CD4-positive, alpha-beta memory T cell (primary cell): ENCODE measurements around the gene HPSE2. TPM values are rescaled to one million over a fixed set of nuclear protein-coding genes. Genes with fewer than 3 reads are reported as not detected.

Experiments
- CTCF ChIA-PET: fragments of 350-600 bp; sonication (Branson Sonifier 250); formaldehyde crosslinking; loops from one replicate; lab custom pipeline; 2021; ENCODE audit warnings: inconsistent platforms; ENCODE audit not compliant: partially characterized antibody; lab: Charles Lee
- POLR2A ChIA-PET: fragments of 350-600 bp; sonication (Branson Sonifier 250); formaldehyde crosslinking; loops from one replicate; lab custom pipeline; 2021; ENCODE audit not compliant: partially characterized antibody; lab: Charles Lee
- DNase-seq, 5 donors: peaks; one replicate each; pipeline versions ENCODE4 v3.0.0 to v3.0.0-alpha.2; 2020 to 2022; ENCODE audit warnings: mixed read lengths in 1 of 5
- H3K27ac ChIP-seq: one replicate; pipeline ENCODE4 v1.7.0; 2013; ENCODE audit warnings: low read depth, low read length
- H3K27me3 ChIP-seq: 2 replicates; pipeline ENCODE4 v1.7.0; 2013; ENCODE audit warnings: mild to moderate bottlenecking, low read length, moderate library complexity; ENCODE audit not compliant: insufficient read depth
- H3K36me3 ChIP-seq: 2 replicates; pipeline ENCODE4 v1.7.0; 2013; ENCODE audit warnings: mild to moderate bottlenecking, low read length, moderate library complexity; ENCODE audit not compliant: insufficient read depth
- H3K4me1 ChIP-seq: 2 replicates; pipeline ENCODE4 v1.7.0; 2013; ENCODE audit warnings: mild to moderate bottlenecking, low read length, moderate library complexity; ENCODE audit not compliant: insufficient read depth
- H3K4me3 ChIP-seq, 2 donors: one replicate each; pipeline ENCODE4 v1.7.0; 2013; ENCODE audit warnings: low read length in 2 of 2, mild to moderate bottlenecking in 1 of 2
- H3K9me3 ChIP-seq, 2 donors: one replicate each; pipeline ENCODE4 v1.7.0; 2013; ENCODE audit warnings: low read length in 2 of 2, control low read depth in 1 of 2; ENCODE audit not compliant: control insufficient read depth in 1 of 2
- H3K27ac Mint-ChIP-seq, 7 donors: one replicate each; pipeline ENCODE4 v1.8.0; 2020 to 2021; ENCODE audit warnings: mixed read lengths in 7 of 7, mild to moderate bottlenecking in 6 of 7, inconsistent platforms in 3 of 7, moderate library complexity in 3 of 7
- H3K27me3 Mint-ChIP-seq, 2 donors: one replicate each; pipeline ENCODE4 v1.8.0; 2020 to 2021; ENCODE audit warnings: mixed read lengths in 2 of 2
- H3K36me3 Mint-ChIP-seq, 2 donors: one replicate each; pipeline ENCODE4 v1.8.0; 2020 to 2021; ENCODE audit warnings: mixed read lengths in 2 of 2, inconsistent platforms in 1 of 2, mild to moderate bottlenecking in 1 of 2
- H3K4me1 Mint-ChIP-seq, 4 donors: one replicate each; pipeline ENCODE4 v1.8.0; 2020 to 2021; ENCODE audit warnings: mixed read lengths in 4 of 4, mild to moderate bottlenecking in 1 of 4
- H3K4me3 Mint-ChIP-seq, 8 donors: one replicate each; pipeline ENCODE4 v1.8.0; 2020 to 2021; ENCODE audit warnings: mixed read lengths in 8 of 8, mild to moderate bottlenecking in 7 of 8, moderate library complexity in 6 of 8, inconsistent platforms in 3 of 8
- H3K9me3 Mint-ChIP-seq, 8 donors: one replicate each; pipeline ENCODE4 v1.8.0; 2020 to 2021; ENCODE audit warnings: mixed read lengths in 8 of 8, mild to moderate bottlenecking in 5 of 8, inconsistent platforms in 3 of 8, moderate library complexity in 1 of 8
- intact Hi-C: fragments of 100-400 bp; cut with micrococcal nuclease; formaldehyde crosslinking; loops from one replicate; pipeline ENCODE4 v1.15.1; 2023
- polyA plus RNA-seq, 2 donors: library from polyadenylated mRNA; unstranded; fragments of 300-500 nt; fragmentation: Illumina TruSeq; gene quantifications; one replicate each; pipeline ENCODE4 v1.2.3, GENCODE V29; 2021
- total RNA-seq, 2 experiments: library from RNA; stranded (reverse); gene quantifications; one replicate each; pipeline ENCODE4 v1.2.3, GENCODE V29; 2021

Gene HPSE2
- total and polyA plus RNA-seq, 4 experiments from 2014 or later: 0.09 to 0.12 TPM; not detected in 2

DNA sequence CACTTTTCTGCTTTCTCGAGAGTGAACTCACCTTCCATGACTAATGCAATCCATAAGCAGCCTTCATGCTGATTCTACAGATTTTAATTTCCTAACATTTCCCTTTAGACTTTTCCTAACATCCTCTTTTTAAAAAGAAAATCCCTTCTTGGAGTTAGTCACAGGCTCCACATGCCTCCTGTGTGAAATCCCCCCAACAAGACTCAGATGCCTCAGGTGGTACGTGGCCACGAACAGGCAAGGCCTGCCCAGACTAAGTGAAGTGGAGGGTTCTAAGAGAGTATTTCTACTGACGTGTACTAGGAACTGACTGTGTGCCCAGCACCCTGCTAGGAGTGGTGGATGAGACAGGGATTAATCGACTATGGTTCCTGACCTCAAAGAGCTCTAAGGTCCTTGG lies 663.1 kb downstream of the HPSE2 start:
- DNase-seq: no peak
- Histone ChIP-seq H3K27me3 (no peaks in the 10 kb centered on the region), H3K9me3 (no peaks in the 10 kb centered on the region), H3K27ac (no peak overlapping the region), H3K36me3 (no peaks in the 10 kb centered on the region), H3K4me1 (no peaks in the 10 kb centered on the region), H3K4me3 (no peak overlapping the region)
- CTCF ChIA-PET: no interaction called here
- intact Hi-C loops: no loop called here
- H3K9me3 Mint-ChIP-seq: peaks cover 0 to 1% (median 0%) of the 10 kb centered on the region in 8 donors
- peaks cover 7 to 17% of the 10 kb centered on the region in 2 donors for H3K27me3 Mint-ChIP-seq
- H3K27ac Mint-ChIP-seq: no peak overlapping the region
- POLR2A ChIA-PET: no interaction called here
- H3K36me3 Mint-ChIP-seq: no peaks in the 10 kb centered on the region
- no peaks in the 10 kb centered on the region for H3K4me1 Mint-ChIP-seq
- no peak overlapping the region for H3K4me3 Mint-ChIP-seq

DNA sequence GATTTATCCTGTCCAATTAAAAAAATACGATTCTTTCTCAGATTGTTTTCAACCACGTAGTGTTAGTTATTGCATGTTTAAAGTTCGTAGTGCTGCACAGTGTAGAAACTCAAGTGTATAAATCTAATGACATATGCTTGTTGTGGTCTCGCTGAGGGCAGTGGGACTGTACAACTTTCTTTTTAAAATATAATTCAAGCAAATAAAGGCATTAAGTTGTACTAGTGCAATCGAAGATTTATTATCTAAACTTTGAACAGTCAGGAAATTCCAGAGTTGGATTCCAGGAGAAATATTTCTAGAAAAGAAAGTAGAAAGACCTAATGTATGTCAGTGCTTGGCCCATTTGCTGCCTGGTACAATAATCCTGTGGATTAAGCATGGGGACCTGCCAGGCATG lies 664.8 kb downstream of the HPSE2 start:
- Mint-ChIP-seq H3K4me3 (no peak overlapping the region), H3K36me3 (no peaks in the 10 kb centered on the region), H3K9me3 (peaks cover 0 to 1% (median 0%) of the 10 kb centered on the region in 8 donors), H3K27me3 (peaks cover 3 to 12% of the 10 kb centered on the region in 2 donors), H3K27ac (no peak overlapping the region), H3K4me1 (no peaks in the 10 kb centered on the region)
- Histone ChIP-seq H3K27me3 (no peaks in the 10 kb centered on the region), H3K9me3 (no peaks in the 10 kb centered on the region), H3K27ac (no peak overlapping the region), H3K4me1 (no peaks in the 10 kb centered on the region), H3K36me3 (no peaks in the 10 kb centered on the region), H3K4me3 (no peak overlapping the region)
- ChIA-PET POLR2A (no interaction called here), CTCF (no interaction called here)
- DNase-seq: no peak
- intact Hi-C loops: no loop called here

DNA sequence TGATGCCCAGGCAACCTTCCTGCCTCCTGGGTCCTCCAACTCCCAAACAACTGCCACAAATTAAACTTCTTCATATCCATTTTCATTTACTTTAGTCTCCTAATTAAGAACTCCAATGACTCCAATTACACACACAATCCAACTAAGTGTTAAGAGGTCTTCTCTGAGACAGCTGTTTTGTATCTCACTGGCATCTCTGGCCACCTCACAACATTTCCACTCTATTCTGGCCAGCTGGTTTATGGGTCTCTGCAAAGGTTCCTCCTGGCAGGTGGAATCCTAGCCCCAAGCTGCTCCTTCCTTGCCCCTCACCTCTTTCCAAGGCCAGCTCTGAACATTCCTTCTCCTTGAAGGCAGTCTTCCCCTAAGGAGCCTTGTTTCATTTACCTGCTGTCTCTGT lies 665.8 kb downstream of the HPSE2 start:
- no peaks in the 10 kb centered on the region for H3K36me3 ChIP-seq
- ChIA-PET POLR2A (no interaction called here), CTCF (interaction anchor here (0.6 kb wide), 1 partner anchor 127 kb away, joined by 3 read pairs; no protein-coding TSS in a partner anchor)
- intact Hi-C loops: no loop called here
- Mint-ChIP-seq H3K27me3 (peaks cover 0 to 12% of the 10 kb centered on the region in 2 donors), H3K36me3 (no peaks in the 10 kb centered on the region), H3K4me3 (no peak overlapping the region), H3K9me3 (peaks cover 0 to 1% (median 0%) of the 10 kb centered on the region in 8 donors), H3K27ac (no peak overlapping the region), H3K4me1 (no peaks in the 10 kb centered on the region)
- no peaks in the 10 kb centered on the region for H3K4me1 ChIP-seq
- no peaks in the 10 kb centered on the region for H3K27me3 ChIP-seq
- H3K9me3 ChIP-seq: no peaks in the 10 kb centered on the region
- no peak overlapping the region for H3K27ac ChIP-seq
- no peak overlapping the region for H3K4me3 ChIP-seq
- no peak for DNase-seq

GRCh38 chr10:98568551-98568950 lies 667.1 kb downstream of the HPSE2 start:
- no peak overlapping the region for H3K4me3 ChIP-seq
- Mint-ChIP-seq H3K27ac (no peak overlapping the region), H3K4me1 (no peaks in the 10 kb centered on the region), H3K9me3 (peaks cover 0 to 1% (median 0%) of the 10 kb centered on the region in 8 donors), H3K27me3 (peaks cover 0 to 11% of the 10 kb centered on the region in 2 donors), H3K36me3 (no peaks in the 10 kb centered on the region), H3K4me3 (no peak overlapping the region)
- H3K36me3 ChIP-seq: no peaks in the 10 kb centered on the region
- no peak for DNase-seq
- intact Hi-C loops: no loop called here
- POLR2A ChIA-PET: no interaction called here
- H3K27ac ChIP-seq: no peak overlapping the region
- CTCF ChIA-PET: no interaction called here
- H3K4me1 ChIP-seq: no peaks in the 10 kb centered on the region
- H3K9me3 ChIP-seq: no peaks in the 10 kb centered on the region
- H3K27me3 ChIP-seq: no peaks in the 10 kb centered on the region

- Histone ChIP-seq H3K4me1 (no peaks in the 10 kb centered on the region), H3K27me3 (no peaks in the 10 kb centered on the region), H3K4me3 (no peak overlapping the region), H3K9me3 (no peaks in the 10 kb centered on the region), H3K36me3 (no peaks in the 10 kb centered on the region), H3K27ac (no peak overlapping the region)
- Mint-ChIP-seq H3K27ac (no peak overlapping the region), H3K9me3 (peaks cover 0 to 1% (median 0%) of the 10 kb centered on the region in 8 donors), H3K4me3 (no peak overlapping the region), H3K4me1 (no peaks in the 10 kb centered on the region), H3K36me3 (no peaks in the 10 kb centered on the region), H3K27me3 (peaks cover 0 to 11% of the 10 kb centered on the region in 2 donors)
- POLR2A ChIA-PET: no interaction called here
- intact Hi-C loops: no loop called here
- no peak for DNase-seq
- CTCF ChIA-PET: interaction anchor here (1.3 kb wide), 1 partner anchor 9 kb away, joined by 4 read pairs; no protein-coding TSS in a partner anchor
Measured at GRCh38 chr10:98567391-98568133, 668.1 kb downstream of the HPSE2 start.

GRCh38 chr10:98563811-98564210 lies 671.8 kb downstream of the HPSE2 start:
- no peak overlapping the region for H3K27ac ChIP-seq
- CTCF ChIA-PET: no interaction called here
- no peak for DNase-seq
- no peaks in the 10 kb centered on the region for H3K4me1 Mint-ChIP-seq
- no peak overlapping the region for H3K4me3 ChIP-seq
- H3K9me3 ChIP-seq: no peaks in the 10 kb centered on the region
- H3K4me1 ChIP-seq: no peaks in the 10 kb centered on the region
- no peaks in the 10 kb centered on the region for H3K27me3 ChIP-seq
- no peak overlapping the region for H3K27ac Mint-ChIP-seq
- intact Hi-C loops: no loop called here
- no peak overlapping the region for H3K4me3 Mint-ChIP-seq
- peaks cover 0 to 5% of the 10 kb centered on the region in 2 donors for H3K27me3 Mint-ChIP-seq
- H3K36me3 ChIP-seq: no peaks in the 10 kb centered on the region
- H3K9me3 Mint-ChIP-seq: no peaks in the 10 kb centered on the region
- no peaks in the 10 kb centered on the region for H3K36me3 Mint-ChIP-seq
- POLR2A ChIA-PET: no interaction called here

- H3K4me3 ChIP-seq: no peak overlapping the region
- H3K9me3 Mint-ChIP-seq: no peaks in the 10 kb centered on the region
- peaks cover 0 to 8% of the 10 kb centered on the region in 2 donors for H3K27me3 Mint-ChIP-seq
- CTCF ChIA-PET: no interaction called here
- DNase-seq: no peak
- H3K4me1 ChIP-seq: no peaks in the 10 kb centered on the region
- H3K4me3 Mint-ChIP-seq: no peak overlapping the region
- no peaks in the 10 kb centered on the region for H3K4me1 Mint-ChIP-seq
- no peaks in the 10 kb centered on the region for H3K36me3 Mint-ChIP-seq
- H3K36me3 ChIP-seq: no peaks in the 10 kb centered on the region
- H3K27ac ChIP-seq: no peak overlapping the region
- POLR2A ChIA-PET: no interaction called here
- H3K27ac Mint-ChIP-seq: no peak overlapping the region
- no peaks in the 10 kb centered on the region for H3K9me3 ChIP-seq
- H3K27me3 ChIP-seq: no peaks in the 10 kb centered on the region
- intact Hi-C loops: no loop called here
Measured at GRCh38 chr10:98560565-98560964, 675.1 kb downstream of the HPSE2 start.
